Caco-2 (cell line): ENCODE measurements around the gene GAK. TPM values are rescaled to one million over a fixed set of nuclear protein-coding genes. Genes with fewer than 3 reads are reported as not detected.
A peak's percentile ranks its signal among the peaks of the same experiment; 100 is the strongest.

ENCODE experiments used
- BruUV-seq: library from RNA; stranded (reverse); fragments of 400-500 nt; replicated peaks from 2 replicates; lab custom pipeline; 2021; lab: Mats Ljungman, UMichigan
- CTCF ChIA-PET: fragments of 300-600 bp; sonication (Branson Sonifier 250); formaldehyde crosslinking; loops from one replicate; lab custom pipeline; 2022; ENCODE audit warnings: antibody characterized with exemption; lab: Charles Lee
- POLR2A ChIA-PET: fragments of 300-600 bp; sonication (Branson Sonifier 250); formaldehyde crosslinking; loops from one replicate; lab custom pipeline; 2022; ENCODE audit warnings: antibody characterized with exemption; lab: Charles Lee
- DNase-seq, 2 experiments: peaks; one replicate each; pipeline versions ENCODE4 v3.0.0 to v3.0.0-alpha.2; 2020 to 2022
- H3K27me3 ChIP-seq: replicated peaks from 2 replicates; pipeline ENCODE4 v1.6.0; 2011; ENCODE audit warnings: low read length; ENCODE audit not compliant: control insufficient read depth, insufficient read depth
- H3K36me3 ChIP-seq: 2 replicates; pipeline ENCODE4 v1.5.1; 2011; ENCODE audit warnings: low read length; ENCODE audit not compliant: control insufficient read depth, insufficient read depth
- H3K4me1 ChIP-seq: fragments of 250-450 bp; sonication (Bioruptor Pico); 2 replicates; pipeline ENCODE4 v1.5.1; 2020; ENCODE audit warnings: mild to moderate bottlenecking
- H3K4me3 ChIP-seq: 2 replicates; pipeline ENCODE4 v1.5.1; 2011; ENCODE audit warnings: low read depth, mild to moderate bottlenecking, control low read depth, low read length
- H3K9me3 ChIP-seq: fragments of 250-450 bp; sonication (Bioruptor Pico); 2 replicates; pipeline ENCODE4 v1.5.1; 2020; ENCODE audit warnings: mild to moderate bottlenecking, moderate library complexity
- H3K27ac Mint-ChIP-seq: one replicate; pipeline ENCODE4 v1.8.0; 2022; ENCODE audit warnings: mixed read lengths; ENCODE audit not compliant: unreplicated experiment
- H3K27me3 Mint-ChIP-seq: one replicate; pipeline ENCODE4 v1.8.0; 2022; ENCODE audit warnings: mixed read lengths; ENCODE audit not compliant: insufficient read depth, unreplicated experiment
- H3K36me3 Mint-ChIP-seq: one replicate; pipeline ENCODE4 v1.8.0; 2022; ENCODE audit warnings: mild to moderate bottlenecking, mixed read lengths; ENCODE audit not compliant: insufficient read depth, unreplicated experiment
- H3K4me1 Mint-ChIP-seq: one replicate; pipeline ENCODE4 v1.8.0; 2022; ENCODE audit warnings: low read depth, mixed read lengths; ENCODE audit not compliant: unreplicated experiment
- H3K4me3 Mint-ChIP-seq: one replicate; pipeline ENCODE4 v1.8.0; 2022; ENCODE audit warnings: mild to moderate bottlenecking, moderate library complexity, mixed read lengths; ENCODE audit not compliant: unreplicated experiment
- H3K9me3 Mint-ChIP-seq: one replicate; pipeline ENCODE4 v1.8.0; 2022; ENCODE audit warnings: mixed read lengths; ENCODE audit not compliant: unreplicated experiment
- CTCF ChIP-seq, 2 experiments: fragments of 200-600 bp in 1 of 2; IDR thresholded peaks; 1 replicate in 1 of 2; 2 replicates in 1 of 2; pipeline versions ENCODE4 v1.5.1 to v1.8.0; 2011 to 2022; ENCODE audit warnings: antibody characterized with exemption in 1 of 2, control low read depth in 1 of 2, inconsistent platforms in 1 of 2, low read depth in 1 of 2, low read length in 1 of 2, mild to moderate bottlenecking in 1 of 2, moderate library complexity in 1 of 2; ENCODE audit not compliant: insufficient read depth in 1 of 2, severe bottlenecking in 1 of 2, unreplicated experiment in 1 of 2
- intact Hi-C: fragments of 100-400 bp; cut with micrococcal nuclease; formaldehyde crosslinking; loops from one replicate; pipeline ENCODE4 v1.10.0; 2022; ENCODE audit not compliant: unreplicated experiment
- total RNA-seq: library from RNA; stranded (reverse); gene quantifications from 2 replicates; pipeline ENCODE4 v1.2.3, GENCODE V29; 2022

The GAK gene
- total RNA-seq, 1 experiment from 2014 or later = 126 TPM

GRCh38 chr4:926538-926937 lies 5.6 kb downstream of the GAK start:
- intact Hi-C loops = no loop called here
- Histone ChIP-seq H3K27me3 (no peaks in the 10 kb centered on the region), H3K4me3 (no peak overlapping the region), H3K4me1 (peaks cover 11% of the 10 kb centered on the region), H3K36me3 (no peaks in the 10 kb centered on the region), H3K9me3 (no peaks in the 10 kb centered on the region)
- Mint-ChIP-seq H3K4me3 (no peak overlapping the region), H3K27ac (peak overlapping the region; percentile 30), H3K9me3 (no peaks in the 10 kb centered on the region), H3K36me3 (peaks cover 12% of the 10 kb centered on the region), H3K4me1 (peaks cover 16% of the 10 kb centered on the region), H3K27me3 (no peaks in the 10 kb centered on the region)
- no peak for TF ChIP-seq CTCF (IDR thresholded peaks at IDR 0.05; ENCODE audit: insufficient read depth in 1 of 2, low read depth in 1 of 2, low read length in 1 of 2, severe bottlenecking in 1 of 2, unreplicated experiment in 1 of 2)
- DNase-seq = no peak
- ChIA-PET CTCF (no interaction called here), POLR2A (no interaction called here)
- no TSS peak for BruUV-seq

GRCh38 chr4:925771-926500 lies 6.2 kb downstream of the GAK start:
- Histone ChIP-seq H3K4me3 (no peak overlapping the region), H3K36me3 (no peaks in the 10 kb centered on the region), H3K4me1 (peaks cover 9% of the 10 kb centered on the region), H3K9me3 (no peaks in the 10 kb centered on the region), H3K27me3 (no peaks in the 10 kb centered on the region)
- no peak for TF ChIP-seq CTCF (IDR thresholded peaks at IDR 0.05; ENCODE audit: insufficient read depth in 1 of 2, low read depth in 1 of 2, low read length in 1 of 2, severe bottlenecking in 1 of 2, unreplicated experiment in 1 of 2)
- POLR2A ChIA-PET = no interaction called here
- DNase-seq = no peak
- no peak overlapping the region for H3K4me3 Mint-ChIP-seq
- BruUV-seq = no TSS peak
- CTCF ChIA-PET = no interaction called here
- H3K27me3 Mint-ChIP-seq = no peaks in the 10 kb centered on the region
- H3K27ac Mint-ChIP-seq = peak overlapping the region; percentile 30
- H3K9me3 Mint-ChIP-seq = no peaks in the 10 kb centered on the region
- peaks cover 15% of the 10 kb centered on the region for H3K4me1 Mint-ChIP-seq
- intact Hi-C loops = no loop called here
- H3K36me3 Mint-ChIP-seq = peaks cover 6% of the 10 kb centered on the region

DNA sequence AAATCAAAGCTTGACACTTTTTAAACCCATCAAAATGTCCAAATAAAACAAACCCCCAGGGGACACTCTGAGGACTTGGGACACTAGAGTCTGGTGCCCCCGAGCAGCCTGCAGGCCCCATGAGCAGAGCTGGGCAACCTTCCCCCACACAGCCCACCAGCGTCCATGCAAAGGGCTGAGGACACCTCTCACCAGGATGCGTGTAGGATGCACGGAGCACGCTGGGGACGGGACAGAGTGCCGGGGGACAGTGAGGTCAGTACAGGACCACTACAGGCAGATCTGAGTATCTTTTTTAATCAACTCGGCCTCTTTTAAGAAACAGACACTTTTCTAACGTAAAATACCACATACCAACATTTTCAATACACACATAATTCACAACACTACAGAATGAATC lies 6.9 kb downstream of the GAK start:
- ChIA-PET CTCF (no interaction called here), POLR2A (no interaction called here)
- Mint-ChIP-seq H3K4me3 (no peak overlapping the region), H3K9me3 (no peaks in the 10 kb centered on the region), H3K36me3 (peaks cover 5% of the 10 kb centered on the region), H3K4me1 (peaks cover 7% of the 10 kb centered on the region), H3K27me3 (no peaks in the 10 kb centered on the region), H3K27ac (no peak overlapping the region)
- no peak for TF ChIP-seq CTCF (IDR thresholded peaks at IDR 0.05; ENCODE audit: insufficient read depth in 1 of 2, low read depth in 1 of 2, low read length in 1 of 2, severe bottlenecking in 1 of 2, unreplicated experiment in 1 of 2)
- Histone ChIP-seq H3K4me3 (no peak overlapping the region), H3K9me3 (no peaks in the 10 kb centered on the region), H3K36me3 (no peaks in the 10 kb centered on the region), H3K27me3 (no peaks in the 10 kb centered on the region), H3K4me1 (peaks cover 6% of the 10 kb centered on the region)
- intact Hi-C loops = no loop called here
- no TSS peak for BruUV-seq
- no peak for DNase-seq
